A204.1 (cell line): ENCODE measurements around the gene POP4.

Source experiments
- FAIRE-seq: peaks from 2 replicates; lab custom pipeline; 2012; peaks lifted over from hg19 to GRCh38; lab: Jason Lieb, UNC

Gene POP4

DNA sequence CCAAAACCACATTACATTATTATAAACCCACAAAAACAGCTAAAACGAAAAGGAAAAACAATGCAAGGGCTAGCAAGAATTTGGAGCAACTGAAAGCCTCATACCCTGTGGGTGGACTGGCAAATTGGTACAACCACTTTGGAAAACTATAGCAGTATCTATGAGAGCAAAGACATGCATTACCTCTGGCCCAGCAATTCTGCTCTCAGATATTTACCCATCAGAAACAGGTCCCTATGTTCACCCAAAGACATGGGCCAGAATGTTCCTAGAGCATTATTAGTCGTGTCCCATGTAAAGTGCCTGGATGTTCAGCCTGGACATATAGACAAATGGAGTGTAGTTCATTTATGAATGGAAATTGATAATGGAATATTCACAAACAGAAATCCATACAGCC is 27.9 kb downstream of the POP4 start:
- no peak for FAIRE-seq

DNA sequence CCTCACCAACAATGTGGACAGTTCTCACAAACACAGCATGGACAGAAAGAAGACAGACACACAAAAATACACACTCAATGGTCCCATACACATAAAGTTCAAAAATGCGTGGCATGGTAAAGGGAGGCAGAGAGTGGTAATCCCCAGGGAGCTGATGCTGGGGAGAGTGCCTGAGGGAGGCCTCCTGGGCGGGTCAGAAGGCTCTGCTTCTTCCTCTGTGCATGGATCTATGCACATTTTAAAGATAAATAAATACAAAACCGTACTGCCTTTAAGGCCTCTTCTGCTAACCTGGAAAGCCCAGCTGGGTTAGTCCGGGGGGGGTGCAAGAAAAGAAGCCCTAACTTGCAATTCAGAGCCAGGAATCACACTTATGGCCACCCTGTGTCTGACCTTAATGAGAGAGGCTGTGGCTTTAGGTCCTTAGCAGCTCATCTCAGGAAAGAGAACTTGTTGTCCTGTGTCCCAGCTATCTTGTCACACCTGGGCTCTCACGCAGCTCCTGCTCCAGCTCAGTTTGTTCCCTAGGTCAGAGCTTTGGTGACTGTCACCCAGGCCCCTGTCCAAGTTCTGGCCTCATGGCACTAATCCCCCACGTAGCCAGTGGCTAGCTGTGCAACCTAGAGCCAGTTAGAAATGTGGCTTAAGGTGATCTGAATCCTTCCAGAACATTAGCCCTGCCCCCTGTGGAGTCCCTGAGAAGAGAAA is 28.5 kb downstream of the POP4 start:
- FAIRE-seq, result no peak

DNA sequence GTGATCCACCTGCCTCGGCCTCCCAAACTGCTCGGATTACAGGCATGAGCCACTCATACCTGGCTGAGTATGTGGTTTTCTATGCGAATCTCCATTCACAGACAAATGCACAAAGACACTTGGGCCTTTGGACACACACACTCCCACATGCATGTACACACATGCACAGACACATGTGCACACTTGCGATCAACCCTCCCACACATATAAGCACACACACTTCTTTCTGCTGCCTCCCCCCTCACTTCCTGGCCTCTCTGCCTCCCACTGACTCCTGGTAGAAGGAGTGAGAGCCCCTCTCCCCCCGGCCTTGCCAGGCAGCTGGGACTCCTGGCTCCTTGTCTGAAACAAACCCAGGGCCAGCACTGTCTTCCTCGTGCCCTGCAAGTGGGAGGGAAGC is 29.9 kb downstream of the POP4 start:
- FAIRE-seq, result no peak

DNA sequence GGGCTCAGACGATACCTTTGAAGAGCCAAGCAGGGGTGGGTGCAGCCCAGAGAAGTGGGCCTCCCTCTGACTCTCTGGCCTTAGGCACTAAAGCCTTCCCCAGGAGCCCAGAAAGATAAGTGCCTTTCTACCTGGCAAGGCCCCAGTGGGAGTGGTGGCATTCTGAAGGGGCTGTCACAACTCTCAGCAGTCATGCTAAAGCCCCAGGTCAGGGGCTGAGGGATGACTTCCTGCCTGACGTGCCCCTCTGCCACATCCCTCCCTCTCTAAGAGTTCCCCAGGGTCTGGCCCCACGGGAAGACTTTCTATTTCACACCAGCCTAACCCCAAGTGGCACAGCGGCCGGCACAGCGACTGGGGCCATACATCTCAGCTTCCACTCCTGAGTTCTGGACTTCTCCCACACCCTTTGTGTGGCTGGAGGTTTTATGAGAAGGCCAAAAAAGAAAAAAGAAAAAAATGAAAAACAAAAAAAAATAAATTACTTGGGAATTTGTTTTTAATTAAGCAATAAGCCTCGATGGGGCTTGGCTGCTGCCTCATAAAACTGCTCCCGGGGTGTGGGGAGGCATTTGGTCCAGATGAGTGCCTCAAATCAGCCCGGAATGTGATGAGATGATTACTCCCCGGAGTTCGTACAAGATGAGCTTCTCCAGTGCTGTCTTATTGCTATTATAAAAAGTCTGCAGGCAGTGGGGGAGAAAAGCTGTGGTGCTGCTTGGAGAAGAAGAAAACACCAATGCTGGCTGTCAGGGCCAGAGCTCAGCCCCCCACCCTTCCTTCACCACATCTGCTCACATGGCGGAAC is 30.7 kb downstream of the POP4 start:
- no peak for FAIRE-seq

DNA sequence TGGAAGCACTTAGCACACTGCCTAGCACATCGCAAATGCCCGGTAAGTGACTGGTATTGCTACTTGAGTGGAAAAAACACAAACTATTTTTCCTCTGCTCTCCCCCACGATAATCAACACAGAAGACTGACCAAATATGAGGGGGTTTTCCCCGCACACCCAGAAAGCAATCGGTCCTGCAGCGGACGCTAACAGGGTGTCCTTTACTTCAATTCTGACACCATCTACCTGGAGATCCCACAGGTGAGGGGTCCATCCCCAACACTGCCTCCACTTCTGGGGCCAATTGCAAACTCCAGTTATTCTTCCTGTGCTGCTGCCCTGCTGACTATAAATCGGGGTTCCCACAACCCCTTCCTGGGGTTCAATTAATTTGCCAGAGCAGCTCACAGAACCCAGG is 33.0 kb downstream of the POP4 start:
- FAIRE-seq, result no peak

DNA sequence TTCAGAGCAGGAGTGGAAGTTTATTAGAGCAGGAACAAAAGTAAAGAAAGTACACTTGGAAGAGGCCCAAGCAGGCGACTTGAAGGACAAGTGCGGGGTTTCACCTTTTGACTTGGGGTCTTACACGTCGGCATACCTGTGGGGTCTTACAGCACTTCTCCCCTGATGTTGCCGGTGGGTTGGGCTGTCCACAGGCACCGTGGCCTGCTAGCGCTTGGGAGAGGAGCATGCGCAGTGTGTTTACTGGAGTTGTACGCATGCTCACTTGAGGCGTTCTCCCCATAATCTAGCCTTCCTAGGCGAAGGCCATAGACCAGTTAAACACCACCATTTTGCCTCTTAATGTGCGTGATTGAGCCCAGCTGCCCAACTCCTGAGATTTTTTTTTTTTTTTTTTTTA is 34.1 kb downstream of the POP4 start:
- FAIRE-seq, result no peak

DNA sequence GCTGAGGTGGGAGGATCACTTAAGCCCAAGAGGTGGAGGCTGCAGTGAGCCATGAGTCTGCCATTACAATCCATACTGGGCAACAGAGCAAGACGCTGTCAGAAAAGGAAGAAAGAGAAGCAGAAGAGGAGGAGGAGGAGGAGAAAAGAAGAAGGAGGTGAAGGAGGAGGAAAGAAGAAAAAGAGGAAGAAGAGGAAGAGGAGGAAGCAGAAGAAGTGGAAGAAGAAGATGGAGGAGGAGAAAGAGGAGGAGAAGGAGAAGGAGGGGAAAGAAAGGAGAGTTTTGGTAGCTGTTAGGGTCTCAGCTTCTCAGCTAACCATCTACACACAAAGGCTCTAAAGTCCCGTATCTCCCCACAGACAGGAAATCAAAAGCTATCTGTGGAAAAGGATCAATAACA is 35.5 kb downstream of the POP4 start:
- FAIRE-seq, result no peak

DNA sequence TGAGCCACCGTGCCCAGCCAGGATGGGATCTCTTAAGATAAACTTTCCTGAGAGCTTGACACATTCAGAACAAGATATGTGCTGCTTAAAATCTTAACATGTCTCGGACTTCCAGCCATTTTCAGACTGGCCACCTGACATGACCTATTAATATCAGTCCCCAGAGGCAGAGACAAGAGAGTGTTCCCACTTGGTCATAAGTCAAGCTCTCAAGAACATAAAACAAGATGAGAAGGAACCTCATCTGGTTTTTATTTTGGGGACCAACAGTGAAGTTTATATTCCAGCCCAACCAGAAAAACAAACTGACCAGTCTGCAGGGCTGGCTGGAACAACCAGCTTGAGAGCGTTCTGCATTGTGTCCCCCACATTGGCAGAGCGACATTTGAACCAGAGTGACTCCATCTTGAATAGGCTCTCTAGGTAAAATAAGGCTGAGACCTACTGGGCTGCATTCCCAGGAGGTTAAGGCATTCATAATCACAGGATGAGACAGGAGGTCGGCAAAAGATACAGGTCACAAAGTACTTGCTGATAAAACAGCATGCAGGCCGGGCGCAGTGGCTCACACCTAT is 37.4 kb downstream of the POP4 start:
- FAIRE-seq, result no peak

DNA sequence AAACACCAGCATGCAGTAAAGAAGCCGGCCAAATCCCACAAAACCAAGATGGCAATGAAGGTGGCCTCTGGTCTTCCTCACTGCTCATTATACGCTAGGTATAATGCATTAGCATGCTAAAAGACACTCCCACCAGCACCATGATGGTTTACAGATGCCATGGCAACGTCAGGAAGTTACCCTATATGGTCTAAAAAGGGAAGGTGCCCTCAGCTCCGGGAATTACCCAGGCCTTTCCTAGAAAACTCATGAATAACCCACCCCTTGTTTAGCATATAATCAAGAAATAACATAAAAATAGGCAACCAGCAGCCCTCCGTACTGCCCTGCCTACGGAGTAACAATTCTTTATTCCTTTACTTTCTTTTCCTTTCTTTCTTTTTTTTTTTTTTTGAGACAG is 38.1 kb downstream of the POP4 start:
- no peak for FAIRE-seq

DNA sequence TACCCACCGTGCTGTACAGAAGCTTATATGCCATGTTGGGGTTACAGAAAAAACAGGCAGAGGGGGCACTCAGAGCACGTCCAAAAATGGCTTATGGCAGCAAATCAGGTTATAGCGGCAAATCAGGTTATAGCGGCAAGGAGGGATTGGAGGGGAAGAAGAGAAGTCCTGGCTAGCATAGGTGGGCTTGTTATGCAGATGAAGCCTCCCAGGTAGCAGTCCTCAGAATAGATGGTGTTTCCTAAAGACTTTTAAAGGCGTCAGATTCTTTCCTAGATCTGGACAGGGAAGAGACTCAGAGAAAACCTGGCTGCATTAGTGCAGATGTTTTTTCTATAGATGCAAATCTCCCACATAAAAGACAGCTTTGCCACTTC is 39.4 kb downstream of the POP4 start:
- FAIRE-seq, result no peak

DNA sequence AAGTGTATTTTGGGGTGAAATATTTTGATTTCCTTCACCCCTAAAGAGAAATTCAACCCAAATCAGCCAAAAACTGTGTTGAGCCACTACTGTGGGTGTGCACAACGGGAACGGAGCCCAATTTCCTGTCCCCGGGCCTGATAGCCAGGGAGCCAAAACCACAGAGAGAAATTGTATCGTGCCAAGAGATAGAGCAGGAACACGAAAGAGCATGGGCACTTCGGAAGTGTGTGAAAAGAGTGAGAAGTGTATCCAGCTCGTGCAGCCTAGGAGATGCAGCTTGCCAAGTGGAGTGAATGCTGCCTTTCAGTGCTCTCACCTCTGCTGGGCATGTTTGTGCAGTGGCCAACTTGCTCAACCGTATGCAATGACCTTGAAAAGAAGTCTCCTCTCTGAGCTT is 39.8 kb downstream of the POP4 start:
- no peak for FAIRE-seq

DNA sequence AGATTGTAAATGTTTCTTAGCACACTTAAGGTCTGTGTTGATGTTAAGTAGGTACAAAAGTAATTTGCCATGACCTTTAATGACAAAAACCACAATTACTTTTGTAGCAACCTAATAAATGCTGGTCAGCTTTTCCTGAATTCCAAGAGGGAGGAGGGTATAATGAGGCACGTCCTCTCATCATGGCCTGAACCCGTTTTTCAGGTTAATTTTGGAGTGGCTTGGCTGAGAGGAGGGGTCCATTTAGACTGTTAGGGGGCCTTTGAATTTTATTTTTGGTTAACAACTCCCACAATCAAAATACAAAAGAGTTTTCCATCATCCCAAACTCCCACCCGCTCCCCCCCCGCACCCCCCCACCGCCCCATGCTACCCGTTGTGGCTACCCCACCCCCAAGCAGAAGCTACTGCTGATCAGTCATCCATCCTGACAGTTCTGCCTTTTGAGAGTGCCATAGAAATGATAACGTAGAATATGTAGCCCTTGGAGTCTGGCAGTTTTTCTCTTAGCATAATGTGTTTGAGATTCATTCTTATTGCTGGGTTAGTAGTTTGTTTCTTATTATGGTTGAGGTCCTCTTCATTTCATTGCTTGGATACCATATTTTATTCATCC is 44.8 kb downstream of the POP4 start:
- no peak for FAIRE-seq

DNA sequence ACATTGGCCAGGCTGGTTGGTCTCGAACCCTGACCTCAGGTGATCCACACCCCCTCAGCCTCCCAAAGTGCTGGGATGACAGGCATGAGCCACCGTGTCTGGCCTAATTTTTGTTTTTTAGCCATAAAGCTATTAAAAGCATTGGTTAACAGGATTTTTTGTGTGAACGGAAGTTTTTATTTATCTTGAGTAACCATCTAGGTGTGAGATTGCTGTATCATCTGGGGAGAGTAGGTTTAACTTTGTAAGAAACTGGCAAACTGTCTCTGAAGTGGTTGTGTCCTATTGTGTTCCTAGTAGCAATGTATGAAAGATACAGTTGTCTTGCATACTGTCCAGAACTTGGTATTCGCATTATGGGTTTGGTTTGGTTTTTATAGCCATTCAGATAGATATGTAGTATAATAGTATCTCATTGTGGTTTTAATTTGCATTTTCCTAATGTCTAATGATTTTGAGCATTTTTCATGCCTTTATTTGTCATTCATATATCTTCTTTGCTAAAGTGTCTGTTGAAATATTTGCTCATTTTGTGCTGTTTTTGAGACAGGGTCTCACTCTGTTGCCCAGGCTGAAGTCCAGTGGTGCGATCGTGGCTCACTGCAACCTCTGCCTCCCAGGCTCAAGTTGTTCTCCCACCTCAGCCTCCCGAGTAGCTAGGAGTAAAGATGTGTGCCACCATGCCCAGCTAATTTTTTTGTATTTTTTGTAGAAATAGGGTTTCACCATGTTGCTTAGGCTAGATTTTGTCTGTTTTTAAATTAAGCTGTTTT is 45.7 kb downstream of the POP4 start:
- FAIRE-seq, result no peak

DNA sequence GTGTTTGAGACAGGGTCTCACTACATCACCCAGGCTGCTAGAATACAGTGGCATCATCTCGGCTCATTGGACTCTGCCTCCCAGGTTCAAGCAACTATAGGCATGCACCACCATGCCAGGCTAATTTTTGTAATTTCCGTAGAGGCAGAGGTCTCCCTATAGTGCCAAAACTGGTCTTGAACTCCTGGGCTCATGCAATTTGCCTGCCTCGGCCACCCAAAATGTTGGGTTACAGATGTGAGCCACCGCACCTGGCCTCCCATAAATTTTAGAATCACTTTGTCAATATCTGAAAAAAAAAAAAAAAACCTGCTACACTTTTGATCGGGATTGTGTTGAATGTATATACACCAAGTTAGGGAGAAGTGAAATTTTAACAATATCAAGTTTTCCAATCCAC is 47.3 kb downstream of the POP4 start:
- no peak for FAIRE-seq

DNA sequence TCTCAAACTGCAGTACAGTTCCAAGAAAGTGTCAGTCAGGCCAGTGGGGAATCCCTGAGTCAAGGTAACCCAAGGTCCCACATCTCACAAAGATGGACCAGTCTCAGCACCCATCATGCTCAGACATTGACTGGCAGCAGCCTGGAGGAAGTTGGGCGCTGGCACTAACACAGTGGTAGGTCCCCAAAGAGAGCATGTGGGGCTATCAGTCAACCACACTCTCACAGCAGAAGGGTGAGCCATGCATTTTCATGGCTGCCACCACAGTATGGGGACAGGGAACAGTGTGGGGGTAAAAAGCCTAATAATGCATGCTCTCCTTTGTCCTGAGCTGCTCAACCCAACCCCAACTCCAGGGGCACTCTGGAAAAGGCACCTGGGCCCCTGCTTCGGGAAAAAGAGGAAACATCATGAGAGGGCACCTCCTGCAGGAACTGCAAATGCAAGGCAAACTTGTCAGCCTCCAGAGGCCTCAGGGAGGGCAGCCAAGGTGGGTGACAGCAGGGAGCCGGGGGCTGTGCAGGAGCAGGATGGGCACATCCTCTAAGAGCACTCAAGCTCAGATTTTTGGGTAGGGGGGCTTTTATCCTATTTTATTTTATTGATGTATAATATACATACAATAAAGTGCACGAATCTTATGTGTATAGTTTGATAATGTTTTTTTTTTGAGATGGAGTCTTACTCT is 49.7 kb downstream of the POP4 start:
- FAIRE-seq, result no peak

DNA sequence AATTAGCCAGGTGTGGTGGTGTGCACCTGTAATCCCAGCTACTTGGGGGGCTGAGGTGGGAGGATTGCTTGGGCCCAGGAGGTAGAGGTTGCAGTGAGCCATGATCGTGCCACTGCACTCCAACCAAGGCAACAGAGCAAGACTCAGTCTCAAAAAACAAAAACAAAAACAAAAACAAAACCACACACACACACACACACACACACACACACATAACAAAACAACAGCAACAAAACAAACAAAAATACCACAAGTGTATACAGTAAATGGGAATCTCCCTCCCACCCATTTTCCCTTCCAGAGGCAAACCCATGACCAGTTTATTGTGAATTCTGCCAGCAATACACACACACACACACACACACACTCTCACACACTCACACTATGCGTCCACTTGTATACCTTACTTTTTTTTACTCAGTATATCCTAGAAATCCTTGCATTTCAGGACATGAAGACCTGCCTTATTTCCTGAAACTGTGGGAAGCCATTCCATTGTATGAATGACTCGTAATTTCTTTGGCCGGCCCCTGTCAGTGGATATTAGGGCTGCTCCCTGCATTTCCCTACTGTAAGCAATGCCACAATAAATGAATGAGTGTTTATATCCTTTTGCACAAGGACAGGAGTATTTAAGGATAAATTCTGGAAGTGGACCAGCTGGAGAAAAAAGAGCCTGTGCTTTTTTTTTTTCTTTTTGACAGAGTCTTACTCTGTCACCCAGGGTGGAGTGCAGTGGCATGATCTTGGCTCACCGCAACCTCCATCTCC is 52.3 kb downstream of the POP4 start:
- no peak for FAIRE-seq

DNA sequence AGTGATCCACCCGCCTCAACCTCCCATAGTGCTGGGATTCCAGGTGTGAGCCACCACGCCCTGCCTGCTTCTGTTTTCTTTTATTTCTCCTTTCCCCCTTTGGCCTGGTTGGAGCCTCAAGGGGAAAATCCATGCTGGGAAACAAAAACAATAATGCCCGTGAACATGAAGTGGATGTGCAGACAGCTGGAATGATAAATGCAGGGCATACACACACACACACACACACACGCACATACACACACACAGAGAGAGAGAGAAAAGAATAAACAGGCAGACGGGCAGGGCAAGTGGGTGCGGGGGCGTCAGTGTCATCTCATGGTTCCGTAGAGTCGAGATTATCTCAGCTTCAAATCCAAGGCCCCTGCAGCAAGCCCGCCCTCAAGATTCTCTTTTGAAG is 54.8 kb downstream of the POP4 start:
- FAIRE-seq, result no peak

DNA sequence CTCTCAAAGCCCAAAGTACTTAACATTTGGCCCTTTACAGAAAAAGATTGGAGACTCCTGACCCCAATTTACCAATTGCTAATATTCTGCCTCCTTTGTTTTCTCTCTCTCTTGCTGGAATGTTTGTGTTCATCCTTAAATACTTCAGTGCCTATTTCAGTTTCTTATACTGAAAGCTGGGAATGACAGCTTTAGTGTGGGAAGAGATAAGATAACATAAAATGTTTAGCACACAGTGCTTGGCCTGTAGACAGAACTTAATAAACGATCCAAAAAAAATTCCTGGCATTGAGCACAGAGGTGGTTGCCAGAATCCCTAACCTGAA is 56.2 kb downstream of the POP4 start:
- FAIRE-seq, result no peak

DNA sequence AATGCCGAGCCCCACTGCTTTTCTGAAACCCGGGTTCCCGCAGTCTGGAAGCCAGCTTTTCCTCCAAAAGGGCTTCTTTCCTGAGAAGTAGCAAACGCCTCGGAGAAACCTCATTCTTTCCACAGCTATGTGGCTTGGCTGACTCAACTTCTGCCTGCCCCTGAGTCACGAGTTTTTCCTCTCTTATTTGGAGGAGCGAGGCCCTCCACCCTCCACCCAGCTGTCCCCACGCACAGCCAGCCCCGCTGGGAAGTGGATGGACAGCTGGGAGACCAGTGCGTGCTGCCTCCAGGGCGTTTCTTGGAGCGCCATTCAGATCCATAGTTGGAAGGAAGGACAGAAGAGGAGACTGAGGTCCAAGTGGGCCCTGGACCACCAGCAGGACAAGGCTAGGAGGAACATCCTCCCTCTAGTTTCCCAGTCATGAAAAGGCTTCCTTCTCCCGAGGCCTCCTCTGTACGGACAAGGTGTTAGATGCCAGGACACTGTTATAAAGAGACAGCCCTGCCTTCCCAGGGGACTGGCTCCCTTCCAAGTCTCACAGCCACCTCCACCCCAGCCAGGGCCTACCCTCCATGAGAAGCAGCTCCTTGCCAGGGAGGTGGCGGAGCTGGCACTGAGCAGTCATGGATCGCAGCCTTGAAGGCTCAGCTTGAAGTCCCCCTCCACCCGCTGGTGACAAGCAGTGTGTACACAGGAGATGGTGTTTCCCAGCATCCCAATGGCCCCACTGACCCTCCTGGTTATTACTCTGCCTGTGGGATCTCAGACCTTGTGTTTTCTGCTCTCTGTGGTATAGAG is 56.7 kb downstream of the POP4 start:
- no peak for FAIRE-seq
